Hepatocyte (in vitro differentiated cells): ENCODE measurements around the gene EARS2. TPM values are rescaled to one million over a fixed set of nuclear protein-coding genes. Genes with fewer than 3 reads are reported as not detected.

Experiments used
- DNase-seq: peaks from one replicate; pipeline ENCODE4 v3.0.0-alpha.2; 2016; ENCODE audit warnings: low spot score
- H2AFZ ChIP-seq: fragments of 200-600 bp; sonication (generic); 2 replicates; pipeline ENCODE4 v1.6.0; 2016; ENCODE audit warnings: antibody characterized with exemption, mild to moderate bottlenecking
- H3K27ac ChIP-seq: fragments of 200-600 bp; sonication (generic); 2 replicates; pipeline ENCODE4 v1.5.1; 2016; ENCODE audit warnings: mild to moderate bottlenecking
- H3K27me3 ChIP-seq: fragments of 200-600 bp; sonication (generic); 2 replicates; pipeline ENCODE4 v1.6.1; 2016
- H3K36me3 ChIP-seq: fragments of 200-600 bp; sonication (generic); replicated peaks from 2 replicates; pipeline ENCODE4 v1.5.1; 2016; ENCODE audit warnings: low read depth; ENCODE audit not compliant: insufficient read depth
- H3K4me1 ChIP-seq: fragments of 200-600 bp; sonication (generic); 2 replicates; pipeline ENCODE4 v1.5.1; 2016; ENCODE audit warnings: mild to moderate bottlenecking, moderate library complexity; ENCODE audit not compliant: insufficient read depth
- H3K4me2 ChIP-seq: fragments of 200-600 bp; sonication (generic); 2 replicates; pipeline ENCODE4 v1.6.0; 2016
- H3K4me3 ChIP-seq: fragments of 200-600 bp; sonication (generic); 2 replicates; pipeline ENCODE4 v1.5.1; 2016; ENCODE audit warnings: mild to moderate bottlenecking
- H3K79me2 ChIP-seq: fragments of 200-600 bp; sonication (generic); 2 replicates; pipeline ENCODE4 v1.6.0; 2017; ENCODE audit warnings: mild to moderate bottlenecking
- H3K9me2 ChIP-seq: fragments of 200-600 bp; sonication (generic); replicated peaks from 2 replicates; pipeline ENCODE4 v1.6.0; 2017; ENCODE audit warnings: mild to moderate bottlenecking; ENCODE audit not compliant: insufficient read depth
- H3K9me3 ChIP-seq: fragments of 200-600 bp; sonication (generic); 2 replicates; pipeline ENCODE4 v1.5.1; 2016; ENCODE audit warnings: low read depth, mild to moderate bottlenecking
- H4K20me1 ChIP-seq: fragments of 200-600 bp; sonication (generic); 2 replicates; pipeline ENCODE4 v1.6.0; 2016; ENCODE audit warnings: mild to moderate bottlenecking; ENCODE audit not compliant: insufficient read depth, poor library complexity, severe bottlenecking
- CTCF ChIP-seq: fragments of 200-600 bp; sonication (generic); IDR thresholded peaks from 2 replicates; pipeline ENCODE4 v1.5.1; 2016; ENCODE audit warnings: antibody characterized with exemption, mild to moderate bottlenecking; ENCODE audit not compliant: poor library complexity
- EZH2 ChIP-seq: fragments of 200-600 bp; sonication (generic); IDR thresholded peaks from 2 replicates; pipeline ENCODE4 v1.6.1; 2016; ENCODE audit warnings: antibody characterized with exemption, mild to moderate bottlenecking, borderline replicate concordance
- EZH2phosphoT487 ChIP-seq: fragments of 200-600 bp; sonication (generic); IDR thresholded peaks from one replicate; pipeline ENCODE4 v1.6.1; 2018; ENCODE audit warnings: antibody characterized with exemption, mild to moderate bottlenecking, low read depth, moderate library complexity; ENCODE audit not compliant: unreplicated experiment, severe bottlenecking
- WGBS: methylation state at CpG from one replicate; pipeline ENCODE4 v1.1.6; 2016; ENCODE audit warnings: low lambda C conversion rate; ENCODE audit errors: missing lambda C conversion rate; 5-methylcytosine and 5-hydroxymethylcytosine counted together
- polyA plus RNA-seq: library from polyadenylated mRNA; unstranded; fragments of >200 nt; fragmentation: Nextera tagmentation; extraction: Ambion mirVana; gene quantifications from 2 replicates; pipeline ENCODE4 v1.2.1, GENCODE V29; 2016
- total RNA-seq: library from RNA; depleted of rRNA; stranded (reverse); fragments of >200 nt; gene quantifications from 2 replicates; pipeline ENCODE4 v1.2.3, GENCODE V29; 2014

EARS2 gene
- total RNA-seq (19.0 and 26.5 TPM in 2 replicates), polyA plus RNA-seq (23.1 and 25.2 TPM in 2 replicates)

GRCh38 chr16:23556881-23557778 is at the start of gene EARS2, which contains the start of gene UBFD1:
EARS2 (minus strand) TSS chr16:23557350; CDS start chr16:23557343, 7 bp downstream.
UBFD1 (plus strand) TSS chr16:23557727; CDS start chr16:23557743, 16 bp downstream.
- Histone ChIP-seq H3K27ac (peak within 1 kb of the TSS; percentile 86), H3K9me3 (no peaks in the 10 kb centered on the region), H3K4me2 (peak within 1 kb of the TSS; percentile 97), H3K36me3 (no peaks in the 10 kb centered on the region), H3K4me1 (peaks cover 20% of the 10 kb centered on the region), H4K20me1 (peaks cover 4% of the 10 kb centered on the region), H2AFZ (peak within 1 kb of the TSS; percentile 65), H3K79me2 (peaks cover 49% of the 10 kb centered on the region), H3K9me2 (no peaks in the 10 kb centered on the region), H3K27me3 (no peaks in the 10 kb centered on the region), H3K4me3 (peak within 1 kb of the TSS; percentile 59)
- DNase-seq, result peak; percentile 99
- WGBS, result 3% methylated on average over 58 of the region's 65 CpGs
- TF ChIP-seq EZH2phosphoT487, result no peak
- peak; percentile 99 for TF ChIP-seq CTCF

GRCh38 chr16:23597003-23597756 is 40.0 kb upstream of the EARS2 start:
- Histone ChIP-seq H3K79me2 (peaks cover 39% of the 10 kb centered on the region), H4K20me1 (peaks cover 6% of the 10 kb centered on the region), H3K36me3 (no peaks in the 10 kb centered on the region), H3K4me2 (peak overlapping the region; percentile 72), H3K4me1 (peaks cover 10% of the 10 kb centered on the region), H3K27ac (peak overlapping the region; percentile 31), H3K4me3 (no peak overlapping the region), H2AFZ (peak overlapping the region; percentile 78), H3K27me3 (no peaks in the 10 kb centered on the region), H3K9me3 (no peaks in the 10 kb centered on the region), H3K9me2 (no peaks in the 10 kb centered on the region)
- TF ChIP-seq EZH2phosphoT487 (no peak), EZH2 (no peak), CTCF (peak; percentile 39)
- WGBS, result 77% methylated on average over 11 of the region's 11 CpGs
- peak; percentile 63 for DNase-seq

- 4% methylated on average over 58 of the region's 67 CpGs for WGBS
Measured at GRCh38 chr16:23595951-23596720, 39.0 kb upstream of the EARS2 start, which contains the start of gene NDUFAB1. NDUFAB1 (minus strand) TSS chr16:23596316; CDS start chr16:23596290, 26 bp downstream.

More at GRCh38 chr16:23595951-23596720, 39.0 kb upstream of the EARS2 start, which contains the start of gene NDUFAB1:
- Histone ChIP-seq H3K4me1 (peaks cover 10% of the 10 kb centered on the region), H2AFZ (peak within 1 kb of the TSS; percentile 91), H3K9me3 (no peaks in the 10 kb centered on the region), H3K27ac (peak within 1 kb of the TSS; percentile 80), H3K4me2 (peak within 1 kb of the TSS; percentile 99), H3K36me3 (no peaks in the 10 kb centered on the region), H4K20me1 (peaks cover 14% of the 10 kb centered on the region), H3K4me3 (peak within 1 kb of the TSS; percentile 96), H3K9me2 (no peaks in the 10 kb centered on the region), H3K27me3 (no peaks in the 10 kb centered on the region), H3K79me2 (peaks cover 49% of the 10 kb centered on the region)
- TF ChIP-seq EZH2 (no peak), CTCF (peak; percentile 98), EZH2phosphoT487 (no peak)
- peak; percentile 96 for DNase-seq
